HEK293 (cell line): ENCODE data around the gene DCAF4.

Experiments used
- CTCF ChIA-PET: fragments of 350-600 bp; formaldehyde crosslinking; extraction: SDS; loops from one replicate; lab custom pipeline; 2021; ENCODE audit warnings: antibody characterized with exemption; lab: Yijun Ruan, JAX
- POLR2A ChIA-PET: fragments of 300-600 bp; formaldehyde crosslinking; extraction: SDS; loops from one replicate; lab custom pipeline; 2020; ENCODE audit warnings: antibody characterized with exemption, inconsistent platforms; lab: Yijun Ruan, JAX
- H3K27ac ChIP-seq: fragments of 200-500 bp; sonication (Bioruptor generic); 2 replicates; pipeline ENCODE4 v1.5.1; 2014; ENCODE audit warnings: low read depth, low read length, control low read depth, inconsistent platforms; ENCODE audit errors: extremely low read depth
- H3K36me3 ChIP-seq, 2 experiments: fragments of 200-500 bp in 1 of 2; sonication (Bioruptor generic) in 1 of 2; 1 replicate in 1 of 2; 2 replicates in 1 of 2; pipeline ENCODE4 v1.5.1; 2014 to 2017; ENCODE audit warnings: inconsistent platforms in 2 of 2, low read length in 2 of 2; ENCODE audit not compliant: control insufficient read depth in 2 of 2, insufficient read depth in 1 of 2
- H3K4me1 ChIP-seq: fragments of 200-500 bp; sonication (Bioruptor generic); 2 replicates; pipeline ENCODE4 v1.5.1; 2014; ENCODE audit warnings: mild to moderate bottlenecking, low read length, inconsistent platforms; ENCODE audit not compliant: control insufficient read depth, insufficient read depth
- H3K4me3 ChIP-seq: 2 replicates; pipeline ENCODE4 v1.5.1; 2011; ENCODE audit warnings: low read depth, mild to moderate bottlenecking, control low read depth, low read length, moderate library complexity
- H3K9me3 ChIP-seq: fragments of 200-500 bp; sonication (Bioruptor generic); 2 replicates; pipeline ENCODE4 v1.5.1; 2014; ENCODE audit warnings: low read depth, low read length, inconsistent platforms; ENCODE audit not compliant: control insufficient read depth, insufficient read depth
- FEZF1 ChIP-seq: fragments of 450-650 bp; formaldehyde crosslinking; IDR thresholded peaks from 2 replicates; pipeline ENCODE4 v1.5.1; 2016; ENCODE audit warnings: missing biosample characterization, missing genetic modification characterization
- GLIS1 ChIP-seq: fragments of 450-650 bp; formaldehyde crosslinking; IDR thresholded peaks from 2 replicates; pipeline ENCODE4 v1.5.1; 2016; ENCODE audit warnings: missing biosample characterization, missing genetic modification characterization
- SCRT2 ChIP-seq: fragments of 450-650 bp; formaldehyde crosslinking; IDR thresholded peaks from 2 replicates; pipeline ENCODE4 v1.5.1; 2016; ENCODE audit warnings: missing biosample characterization, missing genetic modification characterization
- ZNF133 ChIP-seq: fragments of 450-650 bp; formaldehyde crosslinking; IDR thresholded peaks from 2 replicates; pipeline ENCODE4 v1.5.1; 2016; ENCODE audit warnings: missing biosample characterization, missing genetic modification characterization
- ZNF148 ChIP-seq: fragments of 450-650 bp; formaldehyde crosslinking; IDR thresholded peaks from 2 replicates; pipeline ENCODE4 v1.5.0; 2017; ENCODE audit warnings: missing biosample characterization, missing genetic modification characterization, borderline replicate concordance
- ZNF24 ChIP-seq: fragments of 450-650 bp; formaldehyde crosslinking; IDR thresholded peaks from 2 replicates; pipeline ENCODE4 v1.5.1; 2016; ENCODE audit warnings: missing biosample characterization, missing genetic modification characterization
- ZNF341 ChIP-seq: fragments of 450-650 bp; formaldehyde crosslinking; IDR thresholded peaks from 2 replicates; pipeline ENCODE4; 2016; ENCODE audit warnings: low read depth, missing biosample characterization, missing genetic modification characterization
- ZNF37A ChIP-seq: fragments of 450-650 bp; IDR thresholded peaks from 2 replicates; pipeline ENCODE4 v1.5.1; 2018; ENCODE audit warnings: missing biosample characterization, missing genetic modification characterization
- ZNF501 ChIP-seq: fragments of 450-650 bp; formaldehyde crosslinking; IDR thresholded peaks from 2 replicates; pipeline ENCODE4 v1.5.1; 2016; ENCODE audit warnings: missing biosample characterization, missing genetic modification characterization
- ZNF555 ChIP-seq: fragments of 450-650 bp; formaldehyde crosslinking; conservative IDR thresholded peaks from 2 replicates; pipeline ENCODE4 v1.5.1; 2017; ENCODE audit warnings: missing biosample characterization, mild to moderate bottlenecking, missing genetic modification characterization, inconsistent platforms
- ZNF747 ChIP-seq: fragments of 450-650 bp; formaldehyde crosslinking; IDR thresholded peaks from 2 replicates; pipeline ENCODE4 v1.5.1; 2016; ENCODE audit warnings: missing biosample characterization, missing genetic modification characterization
- ZNF792 ChIP-seq: fragments of 450-650 bp; formaldehyde crosslinking; IDR thresholded peaks from 2 replicates; pipeline ENCODE4 v1.5.1; 2016; ENCODE audit warnings: missing biosample characterization, missing genetic modification characterization
- ZNF843 ChIP-seq: fragments of 450-650 bp; formaldehyde crosslinking; IDR thresholded peaks from 2 replicates; pipeline ENCODE4 v1.5.1; 2016; ENCODE audit warnings: missing biosample characterization, missing genetic modification characterization
- TF ChIP-seq, protein P1 (sequence below): fragments of 450-650 bp; formaldehyde crosslinking; IDR thresholded peaks from 2 replicates; pipeline ENCODE4 v1.5.1; 2016; ENCODE audit warnings: missing biosample characterization, missing genetic modification characterization
- TF ChIP-seq, protein P2 (sequence below): fragments of 450-650 bp; formaldehyde crosslinking; IDR thresholded peaks from 2 replicates; pipeline ENCODE4 v1.5.1; 2017; ENCODE audit warnings: missing biosample characterization, missing genetic modification characterization

DCAF4 gene

DNA sequence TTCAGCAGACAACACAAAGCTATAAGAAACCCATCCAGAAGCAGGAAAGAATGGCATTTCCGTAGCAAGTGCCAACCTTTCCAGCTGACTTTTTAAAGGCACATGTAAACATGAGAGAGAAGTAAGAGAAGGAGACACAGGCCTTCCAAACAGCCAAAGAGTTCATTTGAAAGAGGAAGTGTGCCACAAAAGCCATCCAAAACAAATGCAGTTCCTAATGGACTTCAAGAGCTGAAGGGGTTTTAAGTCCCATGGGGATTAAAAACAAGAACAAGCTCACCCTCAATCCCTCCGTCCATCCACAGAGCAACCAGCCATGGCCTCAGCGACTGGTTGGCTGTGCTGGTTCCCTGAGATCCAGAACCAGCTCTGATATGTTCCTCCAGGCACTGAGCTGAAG lies 27.8 kb upstream of the DCAF4 start (continued):
- TF ChIP-seq, protein P1, sequence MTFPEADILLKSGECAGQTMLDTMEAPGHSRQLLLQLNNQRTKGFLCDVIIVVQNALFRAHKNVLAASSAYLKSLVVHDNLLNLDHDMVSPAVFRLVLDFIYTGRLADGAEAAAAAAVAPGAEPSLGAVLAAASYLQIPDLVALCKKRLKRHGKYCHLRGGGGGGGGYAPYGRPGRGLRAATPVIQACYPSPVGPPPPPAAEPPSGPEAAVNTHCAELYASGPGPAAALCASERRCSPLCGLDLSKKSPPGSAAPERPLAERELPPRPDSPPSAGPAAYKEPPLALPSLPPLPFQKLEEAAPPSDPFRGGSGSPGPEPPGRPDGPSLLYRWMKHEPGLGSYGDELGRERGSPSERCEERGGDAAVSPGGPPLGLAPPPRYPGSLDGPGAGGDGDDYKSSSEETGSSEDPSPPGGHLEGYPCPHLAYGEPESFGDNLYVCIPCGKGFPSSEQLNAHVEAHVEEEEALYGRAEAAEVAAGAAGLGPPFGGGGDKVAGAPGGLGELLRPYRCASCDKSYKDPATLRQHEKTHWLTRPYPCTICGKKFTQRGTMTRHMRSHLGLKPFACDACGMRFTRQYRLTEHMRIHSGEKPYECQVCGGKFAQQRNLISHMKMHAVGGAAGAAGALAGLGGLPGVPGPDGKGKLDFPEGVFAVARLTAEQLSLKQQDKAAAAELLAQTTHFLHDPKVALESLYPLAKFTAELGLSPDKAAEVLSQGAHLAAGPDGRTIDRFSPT (tag by site-specific recombination): no peak

- H3K4me1 ChIP-seq: no peaks in the 10 kb centered on the region
- TF ChIP-seq ZNF341 (no peak), ZNF792 (tag by site-specific recombination) (no peak), GLIS1 (tag by site-specific recombination) (no peak), ZNF747 (no peak), ZNF133 (tag by site-specific recombination) (no peak), ZNF24 (tag by site-specific recombination) (no peak), ZNF37A (tag by site-specific recombination) (no peak), ZNF555 (tag by site-specific recombination) (no peak), ZNF148 (tag by site-specific recombination) (no peak), ZNF501 (no peak), FEZF1 (tag by site-specific recombination) (no peak), SCRT2 (tag by site-specific recombination) (no peak), ZNF843 (tag by site-specific recombination) (no peak)
- TF ChIP-seq, protein P2, sequence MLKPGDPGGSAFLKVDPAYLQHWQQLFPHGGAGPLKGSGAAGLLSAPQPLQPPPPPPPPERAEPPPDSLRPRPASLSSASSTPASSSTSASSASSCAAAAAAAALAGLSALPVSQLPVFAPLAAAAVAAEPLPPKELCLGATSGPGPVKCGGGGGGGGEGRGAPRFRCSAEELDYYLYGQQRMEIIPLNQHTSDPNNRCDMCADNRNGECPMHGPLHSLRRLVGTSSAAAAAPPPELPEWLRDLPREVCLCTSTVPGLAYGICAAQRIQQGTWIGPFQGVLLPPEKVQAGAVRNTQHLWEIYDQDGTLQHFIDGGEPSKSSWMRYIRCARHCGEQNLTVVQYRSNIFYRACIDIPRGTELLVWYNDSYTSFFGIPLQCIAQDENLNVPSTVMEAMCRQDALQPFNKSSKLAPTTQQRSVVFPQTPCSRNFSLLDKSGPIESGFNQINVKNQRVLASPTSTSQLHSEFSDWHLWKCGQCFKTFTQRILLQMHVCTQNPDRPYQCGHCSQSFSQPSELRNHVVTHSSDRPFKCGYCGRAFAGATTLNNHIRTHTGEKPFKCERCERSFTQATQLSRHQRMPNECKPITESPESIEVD (tag by site-specific recombination): no peak
- TF ChIP-seq, protein P1 (tag by site-specific recombination): no peak
- TF ChIP-seq, all 188 proteins: peak for 0
- Histone ChIP-seq H3K4me3 (no peak overlapping the region), H3K27ac (no peak overlapping the region), H3K9me3 (no peaks in the 10 kb centered on the region), H3K36me3 (no peaks in the 10 kb centered on the region)
- ChIA-PET POLR2A (no interaction called here), CTCF (interaction anchor here (0.9 to 7.5 kb wide), 2 partner anchors 48 to 386 kb away, joined by 4 to 158 read pairs; no protein-coding TSS in a partner anchor)
Observed at GRCh38 chr14:72901361-72901760, 24.9 kb upstream of the DCAF4 start.
